Activated T-helper 17 cell treated with anti-CD3 and anti-CD28 coated beads, Interleukin-2, amount 50 U/mL, for 72 hours (primary cell): ENCODE results near the gene UBR2. TPM values are rescaled to one million over a fixed set of nuclear protein-coding genes. Genes with fewer than 3 reads are reported as not detected.
"Not testable (repeated sequence)": the region's sequence is repeated elsewhere in the genome, so short reads cannot be mapped to it uniquely, and the experiment has no call there.

ENCODE experiments used
- ATAC-seq: fragments of 150-1000 bp; cut with Tn5 transposase; replicated peaks from 2 replicates; pipeline ENCODE4 v1.10.0; 2021; ENCODE audit warnings: mild to moderate bottlenecking, moderate library complexity
- H3K27ac Mint-ChIP-seq: one replicate; pipeline ENCODE4 v1.8.0; 2022; ENCODE audit warnings: mixed read lengths
- H3K27me3 Mint-ChIP-seq: one replicate; pipeline ENCODE4 v1.8.0; 2022; ENCODE audit warnings: mixed read lengths
- H3K36me3 Mint-ChIP-seq: one replicate; pipeline ENCODE4 v1.8.0; 2022; ENCODE audit warnings: low read depth, mild to moderate bottlenecking, mixed read lengths
- H3K4me1 Mint-ChIP-seq: one replicate; pipeline ENCODE4 v1.8.0; 2022; ENCODE audit warnings: mixed read lengths
- H3K4me3 Mint-ChIP-seq: one replicate; pipeline ENCODE4 v1.8.0; 2022; ENCODE audit warnings: mild to moderate bottlenecking, mixed read lengths
- H3K9me3 Mint-ChIP-seq: one replicate; pipeline ENCODE4 v1.8.0; 2022; ENCODE audit warnings: mixed read lengths
- total RNA-seq, 2 donors: library from RNA; stranded (reverse); gene quantifications; one replicate each; pipeline ENCODE4 v1.2.3, GENCODE V29; 2022

UBR2 gene
- total RNA-seq, 2 donors from 2014 or later: 30.0 to 36.6 TPM

DNA sequence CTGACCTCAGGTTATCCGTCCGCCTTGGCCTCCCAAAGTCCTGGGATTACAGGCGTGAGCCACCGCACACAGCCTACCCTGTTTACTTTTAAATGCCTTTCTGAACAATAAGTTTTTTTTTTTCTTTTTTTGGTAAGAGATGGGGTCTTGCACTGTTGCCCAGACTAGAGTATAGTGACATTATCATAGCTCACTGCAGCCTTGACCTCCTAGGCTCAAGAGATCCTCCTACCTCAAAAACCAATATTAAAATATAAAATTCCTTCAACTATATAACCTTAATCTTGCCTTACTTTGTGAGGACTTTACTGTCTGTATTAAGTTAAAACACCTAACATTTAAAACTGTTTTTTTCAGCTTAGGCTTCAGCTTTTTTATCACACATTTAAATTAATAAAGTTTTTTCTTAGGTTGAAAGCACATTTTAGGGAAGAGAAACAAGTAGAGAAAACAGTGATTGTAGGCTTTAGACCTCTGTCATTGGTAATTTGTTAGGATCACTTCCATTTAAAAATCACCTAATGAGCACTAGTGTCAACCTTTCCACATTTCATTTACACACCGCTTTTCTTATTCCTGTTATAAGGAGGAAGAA lies 2.9 kb downstream of the UBR2 start:
- Mint-ChIP-seq H3K4me1 (peaks cover 16% of the 10 kb centered on the region), H3K4me3 (peak overlapping the region; percentile 89)

DNA sequence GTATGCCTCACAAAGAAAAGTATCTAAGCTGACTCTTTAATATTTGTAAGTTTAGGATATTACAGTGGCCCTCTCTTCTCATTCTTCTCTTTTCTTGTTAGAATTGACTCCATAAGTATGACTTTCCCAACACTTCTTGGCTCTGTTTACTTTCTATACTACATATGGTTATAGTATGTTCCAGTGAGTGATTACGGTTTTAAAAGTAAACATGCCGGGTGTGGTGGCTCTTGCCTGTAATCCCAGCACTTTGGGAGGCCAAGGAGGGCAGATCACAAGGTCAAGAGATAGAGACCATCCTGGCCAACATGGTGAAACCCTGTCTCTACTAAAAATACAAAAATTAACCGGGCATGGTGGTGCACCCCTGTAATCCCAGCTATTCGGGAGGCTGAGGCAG lies 3.4 kb downstream of the UBR2 start:
- peaks cover 16% of the 10 kb centered on the region for H3K4me1 Mint-ChIP-seq

More for the DNA sequence above, 2.9 kb downstream of the UBR2 start:
- no peak for ATAC-seq
- Mint-ChIP-seq H3K27ac (peak overlapping the region; percentile 31), H3K27me3 (no peaks in the 10 kb centered on the region), H3K9me3 (no peaks in the 10 kb centered on the region), H3K36me3 (peaks cover 42% of the 10 kb centered on the region)

GRCh38 chr6:42569102-42570028 lies 5.5 kb downstream of the UBR2 start:
- peak overlapping the region; percentile 63 for H3K4me3 Mint-ChIP-seq
- no peaks in the 10 kb centered on the region for H3K27me3 Mint-ChIP-seq
- peaks cover 25% of the 10 kb centered on the region for H3K4me1 Mint-ChIP-seq
- peaks cover 60% of the 10 kb centered on the region for H3K36me3 Mint-ChIP-seq
- ATAC-seq: peak; percentile 68
- peak overlapping the region; percentile 91 for H3K27ac Mint-ChIP-seq
- no peaks in the 10 kb centered on the region for H3K9me3 Mint-ChIP-seq

More for the DNA sequence above, 3.4 kb downstream of the UBR2 start:
- not testable (repeated sequence) for ATAC-seq, H3K27me3 Mint-ChIP-seq, H3K9me3 Mint-ChIP-seq
- Mint-ChIP-seq H3K36me3 (peaks cover 42% of the 10 kb centered on the region), H3K4me3 (peak overlapping the region; percentile 89), H3K27ac (peak overlapping the region; percentile 31)

DNA sequence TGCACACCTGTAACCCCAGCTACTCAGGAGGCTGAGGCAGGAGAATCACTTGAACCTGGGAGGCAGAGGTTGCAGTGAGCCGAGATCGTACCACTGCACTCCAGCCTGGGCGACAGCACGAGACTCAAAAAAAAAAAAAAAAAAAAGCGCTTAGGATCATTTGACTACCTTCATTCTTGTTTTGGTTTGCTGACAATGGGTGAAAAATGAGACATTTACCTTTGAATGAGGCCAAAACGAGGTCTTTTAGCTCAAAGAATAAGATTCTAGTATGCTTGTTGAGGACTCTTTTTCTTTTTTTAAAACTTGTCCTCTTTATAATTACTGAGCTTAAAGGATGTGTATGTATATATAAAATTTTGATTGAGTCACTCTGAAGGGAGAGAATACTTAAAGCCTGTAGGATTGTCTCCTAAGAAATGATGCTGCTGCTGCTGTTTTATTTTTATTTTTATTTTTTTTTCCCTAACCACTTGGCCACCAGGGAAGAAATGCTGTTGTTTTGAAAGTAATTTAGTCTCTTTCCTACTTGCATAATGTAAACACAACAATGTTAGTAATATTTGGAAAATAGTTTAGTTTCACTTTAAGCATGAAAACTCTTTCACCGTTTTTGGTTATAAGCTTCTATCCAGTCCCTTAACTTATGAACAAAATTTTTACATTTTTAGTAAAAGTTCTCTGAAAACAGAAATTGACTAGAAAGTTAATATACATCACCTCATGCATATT lies 7.9 kb downstream of the UBR2 start:
- Mint-ChIP-seq H3K36me3 (peaks cover 60% of the 10 kb centered on the region), H3K4me3 (peak overlapping the region; percentile 48), H3K27me3 (no peaks in the 10 kb centered on the region), H3K9me3 (no peaks in the 10 kb centered on the region), H3K4me1 (peaks cover 25% of the 10 kb centered on the region), H3K27ac (peak overlapping the region; percentile 54)
- ATAC-seq: no peak

GRCh38 chr6:42572523-42572922 lies 8.7 kb downstream of the UBR2 start:
- peaks cover 60% of the 10 kb centered on the region for H3K36me3 Mint-ChIP-seq
- H3K27ac Mint-ChIP-seq: peak overlapping the region; percentile 47
- no peaks in the 10 kb centered on the region for H3K27me3 Mint-ChIP-seq
- H3K4me1 Mint-ChIP-seq: peaks cover 25% of the 10 kb centered on the region
- no peaks in the 10 kb centered on the region for H3K9me3 Mint-ChIP-seq
- H3K4me3 Mint-ChIP-seq: peak overlapping the region; percentile 48
- no peak for ATAC-seq

DNA sequence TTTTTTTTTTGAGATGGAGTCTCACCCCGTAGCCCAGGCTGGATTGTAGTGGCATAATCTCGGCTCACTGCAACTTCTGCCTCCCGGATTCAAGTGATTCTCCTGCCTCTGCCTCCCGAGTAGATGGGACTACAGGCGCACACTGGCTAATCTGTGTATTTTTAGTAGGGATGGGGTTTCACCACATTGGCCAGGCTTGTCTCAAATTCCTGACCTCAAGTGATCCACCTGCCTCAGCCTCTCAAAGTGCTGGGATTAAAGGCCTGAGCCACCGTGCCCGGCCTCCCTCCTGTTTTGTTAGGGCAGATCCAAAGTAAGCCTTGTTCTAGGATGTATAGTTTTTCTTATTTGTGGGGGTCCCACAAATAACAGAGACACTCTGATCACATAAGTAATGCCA lies 12.7 kb downstream of the UBR2 start:
- H3K27me3 Mint-ChIP-seq, H3K4me3 Mint-ChIP-seq, ATAC-seq, H3K9me3 Mint-ChIP-seq: not testable (repeated sequence)
- peak overlapping the region; percentile 0 for H3K27ac Mint-ChIP-seq
- peaks cover 87% of the 10 kb centered on the region for H3K36me3 Mint-ChIP-seq
- H3K4me1 Mint-ChIP-seq: peaks cover 25% of the 10 kb centered on the region

DNA sequence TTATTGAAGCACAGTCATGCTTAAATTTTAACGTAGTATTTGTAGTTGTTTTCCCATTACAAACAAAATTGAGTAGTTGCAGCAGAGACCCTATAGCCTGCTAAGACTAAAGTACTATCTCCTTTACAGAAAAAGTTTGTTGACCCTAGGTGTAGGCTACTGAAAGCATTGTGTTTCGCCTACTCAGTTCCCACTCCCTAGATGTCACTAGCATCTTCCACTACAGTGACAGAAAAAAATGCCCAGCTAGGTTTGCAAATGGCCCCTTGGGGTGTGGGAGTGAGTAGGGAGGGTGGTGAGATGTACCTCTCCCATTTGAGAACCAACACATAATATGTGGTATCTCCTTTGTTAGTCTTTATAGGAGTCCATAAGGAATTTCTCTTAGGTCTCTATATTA lies 34.5 kb downstream of the UBR2 start:
- Mint-ChIP-seq H3K27ac (no peak overlapping the region), H3K4me1 (no peaks in the 10 kb centered on the region), H3K4me3 (no peak overlapping the region), H3K36me3 (peaks cover 83% of the 10 kb centered on the region), H3K27me3 (no peaks in the 10 kb centered on the region), H3K9me3 (no peaks in the 10 kb centered on the region)
- ATAC-seq: no peak

DNA sequence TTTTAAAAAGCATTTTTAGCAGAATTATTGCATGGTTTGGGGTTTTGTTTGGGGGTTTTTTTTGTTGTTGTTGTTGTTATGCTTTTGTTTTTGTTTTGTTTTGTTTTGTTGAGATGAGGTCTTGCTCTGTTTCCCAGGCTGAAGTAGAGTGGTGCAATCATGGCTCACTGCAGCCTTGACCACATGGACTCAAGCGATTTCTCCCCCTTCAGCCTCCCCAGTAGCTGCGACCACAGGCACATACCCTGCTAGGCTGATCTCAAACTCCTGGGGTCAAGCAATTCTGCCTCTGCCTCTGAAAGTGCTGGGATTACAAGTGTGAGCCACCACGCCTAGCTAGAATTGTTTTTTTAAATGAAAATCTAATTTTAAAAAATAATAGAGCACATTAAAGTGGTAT lies 35.7 kb downstream of the UBR2 start:
- Mint-ChIP-seq H3K27ac (no peak overlapping the region), H3K4me3 (no peak overlapping the region), H3K36me3 (peaks cover 83% of the 10 kb centered on the region), H3K27me3 (no peaks in the 10 kb centered on the region), H3K9me3 (no peaks in the 10 kb centered on the region), H3K4me1 (no peaks in the 10 kb centered on the region)
- ATAC-seq: no peak

DNA sequence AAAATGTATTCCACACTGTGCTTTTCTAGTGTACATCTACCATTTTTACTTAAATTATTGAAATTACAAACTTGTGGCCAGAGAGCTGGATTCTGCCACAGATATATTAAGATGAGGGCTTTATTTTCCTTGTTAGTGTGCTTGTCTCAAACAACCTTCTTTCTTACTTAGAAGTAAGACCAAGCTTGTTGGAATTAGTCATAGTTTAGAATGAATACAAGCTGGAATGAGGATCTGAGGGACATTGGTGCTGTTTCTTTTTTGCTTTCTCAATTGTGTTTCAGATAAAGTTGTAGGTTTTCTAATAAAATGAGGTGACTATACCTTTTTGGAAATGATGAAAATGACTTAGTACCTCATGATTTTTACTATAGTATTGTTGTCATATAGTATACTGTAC lies 40.3 kb downstream of the UBR2 start:
- no peak for ATAC-seq
- H3K4me1 Mint-ChIP-seq: no peaks in the 10 kb centered on the region
- H3K27me3 Mint-ChIP-seq: no peaks in the 10 kb centered on the region
- peaks cover 87% of the 10 kb centered on the region for H3K36me3 Mint-ChIP-seq
- H3K27ac Mint-ChIP-seq: no peak overlapping the region
- H3K9me3 Mint-ChIP-seq: no peaks in the 10 kb centered on the region
- no peak overlapping the region for H3K4me3 Mint-ChIP-seq

DNA sequence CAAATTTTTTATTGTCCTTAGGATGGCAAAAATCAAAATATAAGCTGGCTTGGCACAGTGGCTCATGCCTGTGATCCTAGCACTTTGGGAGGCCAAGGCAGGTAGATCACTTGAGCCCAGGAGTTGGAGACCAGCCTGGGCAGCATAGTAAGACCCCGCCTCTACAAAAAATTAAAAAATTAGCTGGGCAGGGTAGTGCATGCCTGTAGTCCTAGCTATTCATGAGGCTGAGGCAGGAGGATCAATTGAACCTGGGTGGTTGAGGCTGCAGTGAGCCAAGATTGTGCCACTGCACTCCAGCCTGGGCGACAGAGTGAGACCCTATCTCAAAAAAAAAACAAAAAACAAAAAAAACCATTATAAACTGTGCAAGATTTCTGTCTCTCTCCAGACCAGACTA lies 40.9 kb downstream of the UBR2 start:
- not testable (repeated sequence) for H3K27me3 Mint-ChIP-seq, H3K4me3 Mint-ChIP-seq, H3K9me3 Mint-ChIP-seq, H3K4me1 Mint-ChIP-seq, ATAC-seq
- H3K27ac Mint-ChIP-seq: peak overlapping the region; percentile 46
- peaks cover 93% of the 10 kb centered on the region for H3K36me3 Mint-ChIP-seq

GRCh38 chr6:42610416-42610815 lies 46.6 kb downstream of the UBR2 start:
- no peak overlapping the region for H3K4me3 Mint-ChIP-seq
- H3K4me1 Mint-ChIP-seq: peaks cover 8% of the 10 kb centered on the region
- H3K9me3 Mint-ChIP-seq: no peaks in the 10 kb centered on the region
- H3K27ac Mint-ChIP-seq: peak overlapping the region; percentile 68
- peaks cover 87% of the 10 kb centered on the region for H3K36me3 Mint-ChIP-seq
- peak; percentile 84 for ATAC-seq
- H3K27me3 Mint-ChIP-seq: no peaks in the 10 kb centered on the region

DNA sequence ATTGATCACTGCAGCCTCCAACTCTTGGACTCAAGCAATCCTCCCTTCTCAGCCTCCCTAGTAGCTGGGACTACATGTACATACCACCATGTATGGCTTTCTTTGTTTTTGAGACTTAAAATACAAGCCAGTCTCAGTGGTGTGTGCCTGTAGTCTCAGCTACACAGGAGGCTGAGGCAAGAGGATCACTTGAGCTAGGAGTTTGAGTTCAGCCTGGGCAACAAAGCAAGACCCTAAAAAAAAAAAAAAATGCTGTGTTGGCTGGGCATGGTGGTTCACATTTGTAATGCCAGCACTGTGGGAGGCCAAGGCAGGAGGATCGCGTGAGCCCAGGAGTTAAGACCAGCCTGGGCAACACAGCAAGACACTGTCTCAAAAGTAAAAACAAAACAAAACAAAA lies 51.7 kb downstream of the UBR2 start:
- Mint-ChIP-seq H3K4me1 (peaks cover 1% of the 10 kb centered on the region), H3K27ac (no peak overlapping the region), H3K4me3 (no peak overlapping the region), H3K9me3 (no peaks in the 10 kb centered on the region), H3K27me3 (no peaks in the 10 kb centered on the region), H3K36me3 (peaks cover 81% of the 10 kb centered on the region)
- no peak for ATAC-seq

- Mint-ChIP-seq H3K36me3 (peaks cover 86% of the 10 kb centered on the region), H3K27me3 (no peaks in the 10 kb centered on the region), H3K4me1 (no peaks in the 10 kb centered on the region), H3K27ac (no peak overlapping the region), H3K4me3 (no peak overlapping the region), H3K9me3 (no peaks in the 10 kb centered on the region)
- peak; percentile 79 for ATAC-seq
Measured at GRCh38 chr6:42616716-42617115, 52.9 kb downstream of the UBR2 start.

GRCh38 chr6:42618105-42618504 lies 54.3 kb downstream of the UBR2 start:
- H3K27ac Mint-ChIP-seq: no peak overlapping the region
- H3K27me3 Mint-ChIP-seq: no peaks in the 10 kb centered on the region
- no peaks in the 10 kb centered on the region for H3K9me3 Mint-ChIP-seq
- no peak overlapping the region for H3K4me3 Mint-ChIP-seq
- peaks cover 86% of the 10 kb centered on the region for H3K36me3 Mint-ChIP-seq
- ATAC-seq: no peak
- H3K4me1 Mint-ChIP-seq: no peaks in the 10 kb centered on the region
